ENCODE data around the gene SPG7. TPM values are rescaled to one million over a fixed set of nuclear protein-coding genes. Genes with fewer than 3 reads are reported as not detected.

Gene SPG7
- total and polyA plus RNA-seq, 2 experiments from 2014 or later, result 108 to 222 TPM

DNA sequence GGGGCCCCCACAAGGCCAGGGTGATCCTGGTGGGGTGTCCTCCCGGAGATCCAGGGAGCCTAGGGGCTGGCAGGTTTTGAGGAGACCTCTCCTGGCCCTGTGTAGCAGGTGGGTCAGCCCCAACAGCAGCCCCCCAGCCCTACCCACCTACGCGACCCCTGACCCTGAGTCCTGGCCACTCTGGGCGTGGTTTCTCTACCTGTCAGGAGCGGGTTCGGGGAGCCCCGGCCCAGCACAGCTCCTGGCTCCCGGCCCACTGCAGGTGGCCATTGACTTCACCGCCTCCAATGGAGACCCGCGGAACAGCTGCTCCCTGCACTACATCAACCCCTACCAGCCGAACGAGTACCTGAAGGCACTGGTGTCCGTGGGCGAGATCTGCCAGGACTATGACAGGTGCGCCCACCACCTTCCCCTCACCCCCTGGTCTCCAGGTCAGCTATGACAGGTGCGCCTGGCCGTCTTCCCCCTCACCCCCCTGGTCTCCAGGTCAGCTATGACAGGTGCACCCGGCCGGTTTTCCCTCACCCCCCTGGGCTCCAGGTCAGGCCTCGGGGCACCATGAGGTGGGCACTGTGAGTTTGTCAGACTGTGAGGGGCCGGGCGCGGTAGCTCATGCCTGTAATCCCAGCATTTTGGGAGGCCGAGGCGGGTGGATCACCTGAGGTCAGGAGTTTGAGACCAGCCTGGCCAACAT is 80.4 kb downstream of the SPG7 start:
- Histone ChIP-seq H2AFZ (no peak overlapping the region), H3K27ac (no peak overlapping the region), H4K20me1 (ENCODE audit: insufficient read depth, poor library complexity, severe bottlenecking) (no peaks in the 10 kb centered on the region), H3K4me3 (no peak overlapping the region), H3K4me1 (ENCODE audit: insufficient read depth) (no peaks in the 10 kb centered on the region), H3K36me3 (replicated peaks; ENCODE audit: insufficient read depth, low read depth) (no peaks in the 10 kb centered on the region), H3K9me2 (replicated peaks; ENCODE audit: insufficient read depth) (no peaks in the 10 kb centered on the region), H3K27me3 (no peaks in the 10 kb centered on the region), H3K4me2 (no peak overlapping the region), H3K9me3 (ENCODE audit: low read depth) (no peaks in the 10 kb centered on the region), H3K79me2 (no peaks in the 10 kb centered on the region)
- TF ChIP-seq, protein P1, sequence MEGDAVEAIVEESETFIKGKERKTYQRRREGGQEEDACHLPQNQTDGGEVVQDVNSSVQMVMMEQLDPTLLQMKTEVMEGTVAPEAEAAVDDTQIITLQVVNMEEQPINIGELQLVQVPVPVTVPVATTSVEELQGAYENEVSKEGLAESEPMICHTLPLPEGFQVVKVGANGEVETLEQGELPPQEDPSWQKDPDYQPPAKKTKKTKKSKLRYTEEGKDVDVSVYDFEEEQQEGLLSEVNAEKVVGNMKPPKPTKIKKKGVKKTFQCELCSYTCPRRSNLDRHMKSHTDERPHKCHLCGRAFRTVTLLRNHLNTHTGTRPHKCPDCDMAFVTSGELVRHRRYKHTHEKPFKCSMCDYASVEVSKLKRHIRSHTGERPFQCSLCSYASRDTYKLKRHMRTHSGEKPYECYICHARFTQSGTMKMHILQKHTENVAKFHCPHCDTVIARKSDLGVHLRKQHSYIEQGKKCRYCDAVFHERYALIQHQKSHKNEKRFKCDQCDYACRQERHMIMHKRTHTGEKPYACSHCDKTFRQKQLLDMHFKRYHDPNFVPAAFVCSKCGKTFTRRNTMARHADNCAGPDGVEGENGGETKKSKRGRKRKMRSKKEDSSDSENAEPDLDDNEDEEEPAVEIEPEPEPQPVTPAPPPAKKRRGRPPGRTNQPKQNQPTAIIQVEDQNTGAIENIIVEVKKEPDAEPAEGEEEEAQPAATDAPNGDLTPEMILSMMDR (IDR thresholded peaks at IDR 0.05; ENCODE audit: poor library complexity), result no peak
- TF ChIP-seq EZH2phosphoT487 (IDR thresholded peaks at IDR 0.05; ENCODE audit: low read depth, severe bottlenecking, unreplicated experiment) (no peak), EZH2 (IDR thresholded peaks at IDR 0.05; ENCODE audit: borderline replicate concordance) (no peak)
- DNase-seq (ENCODE audit: low spot score), result no peak
- 95% methylated on average over 26 of the region's 26 CpGs for WGBS (ENCODE audit: low lambda C conversion rate, missing lambda C conversion rate)

DNA sequence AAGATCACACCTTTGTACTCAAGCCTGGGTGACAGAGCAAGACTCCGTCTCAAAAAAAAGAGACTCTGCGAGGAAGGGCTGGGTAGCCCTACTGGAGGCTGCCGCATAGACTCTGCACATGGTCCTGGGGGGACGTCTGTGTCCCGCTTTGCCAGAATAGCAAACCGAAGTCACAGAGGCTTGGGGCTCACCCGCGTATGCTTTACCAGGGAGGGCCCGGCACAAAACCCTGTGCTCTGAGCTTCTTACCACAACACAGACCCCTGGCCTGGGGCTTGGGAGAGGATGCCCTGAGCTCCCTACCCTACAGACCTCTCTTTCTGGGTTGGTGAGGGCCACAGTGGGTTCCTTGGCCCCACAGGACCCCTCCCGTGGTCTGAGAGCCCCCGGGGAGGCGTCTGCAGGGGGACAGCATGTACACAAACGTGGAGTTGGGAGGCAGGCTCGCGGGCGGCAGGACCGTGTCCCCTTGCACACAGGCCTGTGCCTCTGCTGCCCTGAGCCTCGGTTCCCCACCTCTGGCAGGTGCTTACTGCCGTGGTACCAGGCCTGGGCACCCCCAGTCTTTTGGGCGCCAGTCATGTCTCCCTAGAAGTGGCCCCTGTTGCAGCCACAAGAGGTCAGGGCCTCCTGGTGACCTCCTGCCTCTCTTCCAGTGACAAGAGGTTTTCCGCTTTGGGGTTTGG is 81.2 kb downstream of the SPG7 start:
- Histone ChIP-seq H2AFZ (no peak overlapping the region), H3K4me3 (no peak overlapping the region), H3K4me2 (no peak overlapping the region), H3K79me2 (no peaks in the 10 kb centered on the region), H3K36me3 (replicated peaks; ENCODE audit: insufficient read depth, low read depth) (no peaks in the 10 kb centered on the region), H3K27me3 (no peaks in the 10 kb centered on the region), H4K20me1 (ENCODE audit: insufficient read depth, poor library complexity, severe bottlenecking) (no peaks in the 10 kb centered on the region), H3K9me2 (replicated peaks; ENCODE audit: insufficient read depth) (no peaks in the 10 kb centered on the region), H3K9me3 (ENCODE audit: low read depth) (no peaks in the 10 kb centered on the region), H3K4me1 (ENCODE audit: insufficient read depth) (no peaks in the 10 kb centered on the region), H3K27ac (no peak overlapping the region)
- DNase-seq (ENCODE audit: low spot score), result no peak
- WGBS (ENCODE audit: low lambda C conversion rate, missing lambda C conversion rate), result 93% methylated on average over 21 of the region's 21 CpGs
- TF ChIP-seq EZH2 (IDR thresholded peaks at IDR 0.05; ENCODE audit: borderline replicate concordance) (no peak), EZH2phosphoT487 (IDR thresholded peaks at IDR 0.05; ENCODE audit: low read depth, severe bottlenecking, unreplicated experiment) (no peak)
- TF ChIP-seq, protein P1 (IDR thresholded peaks at IDR 0.05; ENCODE audit: poor library complexity), result no peak

DNA sequence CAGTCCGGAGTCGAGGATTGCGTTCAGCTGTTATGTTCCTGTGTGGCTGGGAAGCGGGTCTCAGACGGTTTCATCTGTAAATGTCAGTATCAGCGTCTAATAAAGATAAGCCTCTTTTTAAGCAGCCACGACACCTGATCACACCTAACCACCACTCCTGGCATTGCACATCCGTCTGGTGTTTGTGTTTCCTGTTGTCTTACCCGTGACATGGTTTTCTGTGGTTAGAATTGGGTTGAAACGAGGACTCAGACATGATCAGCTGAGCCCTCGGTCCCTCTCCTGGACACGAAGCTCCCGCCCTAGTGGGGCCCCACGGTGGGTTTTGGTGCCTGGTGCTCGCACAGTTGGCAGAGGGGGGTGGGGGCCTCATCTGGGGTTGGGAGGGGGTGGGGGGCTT is 85.6 kb downstream of the SPG7 start:
- H3K4me1 ChIP-seq (ENCODE audit: insufficient read depth), result no peaks in the 10 kb centered on the region
- no peaks in the 10 kb centered on the region for H3K36me3 ChIP-seq (replicated peaks; ENCODE audit: insufficient read depth, low read depth)
- no peaks in the 10 kb centered on the region for H3K9me3 ChIP-seq (ENCODE audit: low read depth)
- no peak overlapping the region for H3K4me2 ChIP-seq
- WGBS (ENCODE audit: low lambda C conversion rate, missing lambda C conversion rate), result 77% methylated on average over 15 of the region's 15 CpGs
- no peak overlapping the region for H2AFZ ChIP-seq
- no peak overlapping the region for H3K4me3 ChIP-seq
- H3K27ac ChIP-seq, result no peak overlapping the region
- H4K20me1 ChIP-seq (ENCODE audit: insufficient read depth, poor library complexity, severe bottlenecking), result no peaks in the 10 kb centered on the region
- no peaks in the 10 kb centered on the region for H3K9me2 ChIP-seq (replicated peaks; ENCODE audit: insufficient read depth)
- TF ChIP-seq EZH2 (IDR thresholded peaks at IDR 0.05; ENCODE audit: borderline replicate concordance), result no peak
- TF ChIP-seq, protein P1 (IDR thresholded peaks at IDR 0.05; ENCODE audit: poor library complexity), result no peak
- no peak for TF ChIP-seq EZH2phosphoT487 (IDR thresholded peaks at IDR 0.05; ENCODE audit: low read depth, severe bottlenecking, unreplicated experiment)
- no peaks in the 10 kb centered on the region for H3K27me3 ChIP-seq
- no peaks in the 10 kb centered on the region for H3K79me2 ChIP-seq
- DNase-seq (ENCODE audit: low spot score), result no peak

Data from hepatocyte (in vitro differentiated cells).